HL-60/S4 treated with phorbol 12-myristate 13-acetate at 8.2 ng/mL for 4 days and 3 days (cell line): ENCODE measurements around the gene STAC2.
"Not testable (repeated sequence)": the region's sequence is repeated elsewhere in the genome, so short reads cannot be mapped to it uniquely, and the experiment has no call there.

Experiments
- in situ Hi-C: fragments of 300-500 bp; cut with MboI; formaldehyde crosslinking; loops from 2 replicates; pipeline ENCODE4 v1.15.0; 2022; ENCODE audit warnings: low sequenced_read_pairs

STAC2 gene

GRCh38 chr17:39193346-39193745 is 32.4 kb downstream of the STAC2 start:
- in situ Hi-C loops = no loop called here

GRCh38 chr17:39192901-39193300 is 32.8 kb downstream of the STAC2 start:
- in situ Hi-C loops = no loop called here

GRCh38 chr17:39191750-39192510 is 33.8 kb downstream of the STAC2 start:
- in situ Hi-C loops = no loop called here

GRCh38 chr17:39187152-39187830 is 38.5 kb downstream of the STAC2 start:
- in situ Hi-C loops = no loop called here

- in situ Hi-C loops = no loop called here
Observed at GRCh38 chr17:39186481-39187002, 39.2 kb downstream of the STAC2 start.

GRCh38 chr17:39183720-39184119 is 42.0 kb downstream of the STAC2 start:
- in situ Hi-C loops = no loop called here

GRCh38 chr17:39183045-39183444 is 42.7 kb downstream of the STAC2 start:
- in situ Hi-C loops = no loop called here

- in situ Hi-C loops = no loop called here
Observed at GRCh38 chr17:39181303-39181702, 44.4 kb downstream of the STAC2 start.

GRCh38 chr17:39178536-39178935 is 47.2 kb downstream of the STAC2 start:
- in situ Hi-C loops = no loop called here

GRCh38 chr17:39177256-39177655 is 48.5 kb downstream of the STAC2 start:
- in situ Hi-C loops = no loop called here

GRCh38 chr17:39175695-39176093 is 50.1 kb downstream of the STAC2 start:
- in situ Hi-C loops = no loop called here

GRCh38 chr17:39174920-39175694 is 50.6 kb downstream of the STAC2 start:
- in situ Hi-C loops = no loop called here

- in situ Hi-C loops = no loop called here
Observed at GRCh38 chr17:39173526-39174274, 52.0 kb downstream of the STAC2 start.

- in situ Hi-C loops = no loop called here
Observed at GRCh38 chr17:39173080-39173479, 52.7 kb downstream of the STAC2 start.

GRCh38 chr17:39171933-39172332 is 53.8 kb downstream of the STAC2 start:
- in situ Hi-C loops = no loop called here

GRCh38 chr17:39170558-39170957 is 55.2 kb downstream of the STAC2 start:
- in situ Hi-C loops = no loop called here

GRCh38 chr17:39170109-39170508 is 55.6 kb downstream of the STAC2 start:
- in situ Hi-C loops = no loop called here

- in situ Hi-C loops = no loop called here
Observed at GRCh38 chr17:39169518-39169917, 56.2 kb downstream of the STAC2 start.

GRCh38 chr17:39169101-39169500 is 56.6 kb downstream of the STAC2 start:
- in situ Hi-C loops = no loop called here

GRCh38 chr17:39168503-39168902 is 57.2 kb downstream of the STAC2 start:
- in situ Hi-C loops = not testable (repeated sequence)

GRCh38 chr17:39167476-39167875 is 58.3 kb downstream of the STAC2 start:
- in situ Hi-C loops = no loop called here
